ENCODE data around the gene RANBP6.
"Not testable (repeated sequence)": the region's sequence is repeated elsewhere in the genome, so short reads cannot be mapped to it uniquely, and the experiment has no call there.

Gene RANBP6

GRCh38 chr9:6015278-6016157 lies at the start of gene RANBP6:
Gene RANBP6, minus strand, starts transcription at chr9:6015624. Its CDS starts 17 bp downstream, at chr9:6015607.
- peak; percentile 95 for DNase-seq

- not testable (repeated sequence) for DNase-seq
Measured at GRCh38 chr9:6063146-6063545, 47.7 kb upstream of the RANBP6 start.

- DNase-seq, result no peak
Measured at GRCh38 chr9:6055666-6056065, 40.2 kb upstream of the RANBP6 start.

DNA sequence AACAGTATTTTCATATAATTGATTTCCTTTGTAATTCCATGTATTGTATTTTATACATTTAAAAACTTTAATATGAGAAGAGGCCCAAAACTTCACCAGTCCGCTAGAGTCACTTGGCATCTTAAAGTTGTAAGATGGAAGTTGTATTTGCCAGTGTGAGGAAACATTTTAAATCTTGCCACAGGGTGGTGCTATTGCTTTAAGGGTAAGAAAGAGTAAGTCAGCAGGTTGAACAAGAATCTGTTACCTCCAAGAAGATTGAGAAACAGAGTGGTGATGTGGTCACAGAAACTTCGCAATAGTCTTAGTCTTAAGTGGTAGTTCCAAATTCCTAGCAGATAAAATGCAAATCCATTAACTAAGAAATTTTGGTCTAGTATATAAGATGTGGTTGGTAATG lies 39.8 kb upstream of the RANBP6 start:
- DNase-seq, result no peak

GRCh38 chr9:6054280-6055099 lies 39.1 kb upstream of the RANBP6 start:
- DNase-seq, result peak; percentile 57

- DNase-seq, result no peak
Measured at GRCh38 chr9:6052293-6052919, 37.0 kb upstream of the RANBP6 start.

GRCh38 chr9:6051511-6051950 lies 36.1 kb upstream of the RANBP6 start:
- DNase-seq, result no peak

DNA sequence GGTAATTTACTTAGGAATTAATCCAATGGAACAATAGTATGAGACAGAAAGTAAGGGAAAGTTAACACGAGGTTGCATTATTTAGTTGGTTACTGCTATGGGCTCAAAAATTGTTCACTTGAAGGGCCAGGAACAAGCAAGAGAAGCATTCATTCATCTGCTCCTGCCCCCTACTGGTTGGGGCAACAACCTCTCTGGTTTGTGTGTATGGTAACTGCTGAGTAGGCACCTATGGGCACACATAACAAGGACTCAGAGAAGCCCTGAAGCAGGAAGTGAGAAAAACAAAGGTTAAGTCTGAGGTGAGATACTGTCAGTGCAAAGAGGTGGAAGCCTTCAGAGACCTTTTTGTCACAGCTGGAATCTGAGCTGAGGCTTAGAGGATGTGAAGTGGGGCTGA lies 34.4 kb upstream of the RANBP6 start:
- DNase-seq, result no peak

GRCh38 chr9:6048039-6048438 lies 32.6 kb upstream of the RANBP6 start:
- DNase-seq, result no peak

DNA sequence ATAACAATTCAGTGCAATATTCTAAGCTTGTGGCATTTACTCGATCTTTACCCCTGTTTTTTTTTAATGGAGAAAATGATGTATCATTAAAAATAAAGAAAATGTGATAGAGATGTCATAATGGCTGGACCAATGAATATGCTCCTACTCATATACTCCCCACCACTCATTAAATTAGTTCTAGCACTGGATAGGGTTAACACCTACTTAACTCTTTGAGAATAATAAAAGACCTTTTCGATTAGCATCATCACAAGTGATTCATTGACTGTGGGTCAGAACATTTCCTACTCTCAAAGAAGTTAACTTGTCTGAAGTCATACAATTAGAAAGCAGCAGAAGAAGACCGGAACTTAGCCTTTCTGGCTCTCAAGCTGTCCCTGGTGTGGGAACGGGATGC lies 31.6 kb upstream of the RANBP6 start:
- no peak for DNase-seq

GRCh38 chr9:6045364-6045763 lies 29.9 kb upstream of the RANBP6 start:
- no peak for DNase-seq

GRCh38 chr9:6040077-6040476 lies 24.7 kb upstream of the RANBP6 start:
- no peak for DNase-seq

DNA sequence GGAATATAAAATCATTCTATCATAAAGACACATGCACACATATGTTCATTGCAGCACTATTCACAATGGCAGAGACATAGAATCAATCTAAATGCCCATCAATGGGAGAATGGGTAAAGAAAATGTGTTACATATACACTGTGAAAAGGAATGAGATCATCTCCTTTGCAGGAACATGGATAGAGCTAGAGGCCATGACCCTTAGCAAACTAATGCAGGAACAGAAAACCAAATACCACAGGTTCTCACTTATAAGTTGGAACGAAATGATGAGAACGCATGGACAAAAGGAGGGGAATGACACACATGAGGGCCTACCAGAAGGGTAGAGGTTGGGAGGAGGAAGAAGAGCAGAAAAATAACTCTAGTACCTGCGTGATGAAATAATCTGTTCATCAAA lies 21.0 kb upstream of the RANBP6 start:
- no peak for DNase-seq

- no peak for DNase-seq
Measured at GRCh38 chr9:6034954-6035353, 19.5 kb upstream of the RANBP6 start.

- DNase-seq, result no peak
Measured at GRCh38 chr9:6029604-6030274, 14.3 kb upstream of the RANBP6 start.

DNA sequence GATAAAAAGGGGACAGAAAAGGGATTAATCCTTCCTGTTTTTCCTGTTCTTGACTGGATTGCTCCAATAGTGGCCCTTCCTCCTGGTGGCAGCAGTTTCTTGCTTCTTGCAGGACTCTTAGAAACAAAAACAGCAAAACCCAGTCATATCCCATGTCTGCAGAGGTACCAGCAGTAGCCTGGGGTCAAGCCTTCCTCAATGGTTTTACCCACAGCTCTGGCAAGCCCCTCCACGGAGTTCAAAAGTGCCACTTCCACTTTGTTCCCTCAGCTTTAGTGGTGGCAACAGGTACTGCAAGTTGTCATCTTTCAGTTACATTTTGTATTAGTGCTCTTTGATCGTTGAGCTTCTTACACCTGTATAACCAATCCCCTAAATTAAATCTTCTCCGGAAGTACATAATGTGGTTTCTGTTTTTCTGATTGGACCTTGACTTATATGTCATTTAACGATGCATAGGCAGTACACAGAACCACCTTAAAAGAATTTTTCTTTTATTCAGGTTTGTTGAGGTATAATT lies 8.7 kb upstream of the RANBP6 start:
- DNase-seq, result no peak

GRCh38 chr9:6016975-6017374 lies 1.6 kb upstream of the RANBP6 start:
- not testable (repeated sequence) for DNase-seq

- DNase-seq, result no peak
Measured at GRCh38 chr9:6014670-6015270, 654 bp downstream of the RANBP6 start.

- peak; percentile 100 for DNase-seq
Measured at GRCh38 chr9:6008169-6008979, 7.0 kb downstream of the RANBP6 start.

- DNase-seq, result peak; percentile 91
Measured at GRCh38 chr9:6007770-6008168, 7.7 kb downstream of the RANBP6 start.
